GM23338 (cell line): ENCODE measurements around the gene IL24. TPM values are rescaled to one million over a fixed set of nuclear protein-coding genes. Genes with fewer than 3 reads are reported as not detected.

Source experiments
- ATAC-seq: fragments of 200-7000 bp; cut with Tn5 transposase; 3 replicates; pipeline ENCODE4 v1.9.1; 2020
- DNase-seq: peaks from one replicate; pipeline ENCODE4 v3.0.0-alpha.2; 2015; ENCODE audit warnings: low spot score
- H2AFZ ChIP-seq: fragments of 200-600 bp; sonication (generic); 2 replicates; pipeline ENCODE4 v1.8.0; 2016; ENCODE audit warnings: antibody characterized with exemption, mild to moderate bottlenecking, moderate library complexity
- H3F3A ChIP-seq: fragments of 200-600 bp; sonication (generic); replicated peaks from 2 replicates; pipeline ENCODE4 v1.8.0; 2017; ENCODE audit warnings: antibody characterized with exemption, mixed run types, low read depth
- H3K27ac ChIP-seq: fragments of 200-600 bp; sonication (generic); 2 replicates; pipeline ENCODE4 v1.6.1; 2016; ENCODE audit warnings: low read depth
- H3K27me3 ChIP-seq: fragments of 200-600 bp; sonication (generic); 2 replicates; pipeline ENCODE4 v1.8.0; 2016; ENCODE audit warnings: mild to moderate bottlenecking, mixed run types, moderate library complexity; ENCODE audit not compliant: insufficient read depth
- H3K36me3 ChIP-seq: fragments of 200-600 bp; sonication (generic); 2 replicates; pipeline ENCODE4 v1.8.0; 2016; ENCODE audit warnings: mild to moderate bottlenecking; ENCODE audit not compliant: insufficient read depth
- H3K4me1 ChIP-seq: fragments of 200-600 bp; sonication (generic); 2 replicates; pipeline ENCODE4 v1.8.0; 2016; ENCODE audit warnings: mild to moderate bottlenecking, moderate library complexity; ENCODE audit not compliant: insufficient read depth
- H3K4me2 ChIP-seq: fragments of 200-600 bp; sonication (generic); 2 replicates; pipeline ENCODE4 v1.7.1; 2017; ENCODE audit warnings: mixed run types
- H3K4me3 ChIP-seq: fragments of 200-600 bp; sonication (generic); 2 replicates; pipeline ENCODE4 v1.6.1; 2016; ENCODE audit warnings: mixed run types
- H3K79me2 ChIP-seq: fragments of 200-600 bp; sonication (generic); replicated peaks from 2 replicates; pipeline ENCODE4 v1.8.0; 2017; ENCODE audit warnings: mild to moderate bottlenecking; ENCODE audit not compliant: insufficient read depth
- H3K9me2 ChIP-seq: fragments of 200-600 bp; sonication (generic); 2 replicates; pipeline ENCODE4 v1.8.0; 2017; ENCODE audit not compliant: insufficient read depth
- H4K20me1 ChIP-seq: fragments of 200-600 bp; sonication (generic); replicated peaks from 2 replicates; pipeline ENCODE4 v1.8.0; 2017; ENCODE audit warnings: mild to moderate bottlenecking; ENCODE audit not compliant: insufficient read depth
- H3K27ac Mint-ChIP-seq: 2 replicates; pipeline ENCODE4 v1.8.0; 2020; ENCODE audit warnings: inconsistent platforms, mild to moderate bottlenecking, moderate library complexity, mixed read lengths
- H3K27me3 Mint-ChIP-seq: 3 replicates; pipeline ENCODE4 v1.8.0; 2022; ENCODE audit warnings: low read depth, mild to moderate bottlenecking, moderate library complexity, mixed read lengths, inconsistent platforms; ENCODE audit not compliant: insufficient read depth, poor library complexity
- H3K36me3 Mint-ChIP-seq: 3 replicates; pipeline ENCODE4 v1.8.0; 2021; ENCODE audit warnings: low read depth, mild to moderate bottlenecking, inconsistent platforms, moderate library complexity, mixed read lengths
- H3K4me1 Mint-ChIP-seq: 3 replicates; pipeline ENCODE4 v1.8.0; 2020; ENCODE audit warnings: mild to moderate bottlenecking, inconsistent platforms, mixed read lengths
- H3K4me3 Mint-ChIP-seq: 3 replicates; pipeline ENCODE4 v1.8.0; 2021; ENCODE audit warnings: moderate library complexity, mild to moderate bottlenecking, inconsistent platforms, mixed read lengths
- H3K9me3 Mint-ChIP-seq: 3 replicates; pipeline ENCODE4 v1.8.0; 2020; ENCODE audit warnings: moderate library complexity, mild to moderate bottlenecking, inconsistent platforms, mixed read lengths
- CREB1 ChIP-seq: fragments of 250-450 bp; sonication (Bioruptor Pico); IDR thresholded peaks from 2 replicates; pipeline ENCODE4 v1.5.0; 2020; ENCODE audit warnings: low read depth, mild to moderate bottlenecking, moderate library complexity
- CTCF ChIP-seq, 2 experiments: fragments of 200-600 bp in 1 of 2; sonication (generic) in 1 of 2; conservative IDR thresholded peaks; 2 replicates each; pipeline versions ENCODE4 v1.5.1 to v1.6.1; 2016 to 2017; ENCODE audit warnings: antibody characterized with exemption in 2 of 2, low read depth in 2 of 2, mild to moderate bottlenecking in 2 of 2, moderate library complexity in 1 of 2
- ETS1 ChIP-seq: IDR thresholded peaks from 2 replicates; pipeline ENCODE4 v1.6.1; 2016; ENCODE audit warnings: antibody characterized with exemption
- EZH2 ChIP-seq: fragments of 200-600 bp; sonication (generic); IDR thresholded peaks from one replicate; pipeline ENCODE4 v1.8.0; 2017; ENCODE audit warnings: antibody characterized with exemption, mild to moderate bottlenecking, low read depth; ENCODE audit not compliant: unreplicated experiment
- EZH2phosphoT487 ChIP-seq: fragments of 200-600 bp; sonication (generic); IDR thresholded peaks from one replicate; pipeline ENCODE4 v1.8.1; 2018; ENCODE audit warnings: antibody characterized with exemption; ENCODE audit not compliant: unreplicated experiment
- JUNB ChIP-seq: IDR thresholded peaks from one replicate; pipeline ENCODE4 v1.6.1; 2016; ENCODE audit warnings: antibody characterized with exemption; ENCODE audit not compliant: unreplicated experiment
- NANOG ChIP-seq: IDR thresholded peaks from 2 replicates; pipeline ENCODE4 v1.6.1; 2016; ENCODE audit warnings: antibody characterized with exemption, borderline replicate concordance
- POLR2AphosphoS5 ChIP-seq: IDR thresholded peaks from 2 replicates; pipeline ENCODE4 v1.6.1; 2016; ENCODE audit warnings: antibody characterized with exemption, low read depth
- STAT1 ChIP-seq: IDR thresholded peaks from one replicate; pipeline ENCODE4 v1.6.1; 2016; ENCODE audit warnings: antibody characterized with exemption; ENCODE audit not compliant: unreplicated experiment
- ZNF114 ChIP-seq: fragments of 250-450 bp; sonication (Bioruptor Pico); IDR thresholded peaks from 2 replicates; pipeline ENCODE4 v1.5.0; 2020; ENCODE audit warnings: mild to moderate bottlenecking, moderate library complexity
- ZNF331 ChIP-seq: fragments of 250-450 bp; sonication (Bioruptor Pico); IDR thresholded peaks from 2 replicates; pipeline ENCODE4 v1.5.0; 2020; ENCODE audit warnings: low read depth, mild to moderate bottlenecking, moderate library complexity
- ZNF462 ChIP-seq: fragments of 250-450 bp; sonication (Bioruptor Pico); IDR thresholded peaks from 2 replicates; pipeline ENCODE4 v1.5.0; 2020; ENCODE audit warnings: mild to moderate bottlenecking, moderate library complexity
- polyA plus RNA-seq: library from polyadenylated mRNA; unstranded; fragments of >200 nt; fragmentation: Nextera tagmentation; extraction: Ambion mirVana; gene quantifications from 2 replicates; pipeline ENCODE4 v1.2.1, GENCODE V29; 2016
- total RNA-seq: library from RNA; depleted of rRNA; stranded (reverse); fragments of >200 nt; shearing (Covaris generic); gene quantifications from 2 replicates; pipeline ENCODE4 v1.2.3, GENCODE V29; 2014

Gene IL24
- total and polyA plus RNA-seq, 2 experiments from 2014 or later, result not detected

- Mint-ChIP-seq H3K4me3 (no peak overlapping the region), H3K9me3 (no peaks in the 10 kb centered on the region; the same call in 2 of the 3 replicates), H3K4me1 (peaks cover 19% of the 10 kb centered on the region), H3K27me3 (peaks cover 6% of the 10 kb centered on the region), H3K27ac (no peak overlapping the region), H3K36me3 (no peaks in the 10 kb centered on the region)
- Histone ChIP-seq H3K79me2 (no peaks in the 10 kb centered on the region), H3K9me2 (0 out of 2 replicates have a peak, but pooled peaks cover 10% of the 10 kb centered on the region), H4K20me1 (no peaks in the 10 kb centered on the region), H3K4me1 (peaks cover 18% of the 10 kb centered on the region), H3K36me3 (no peaks in the 10 kb centered on the region; the same call in 1 of the 2 replicates), H3K27ac (no peak overlapping the region), H3K4me3 (no peak overlapping the region), H3K4me2 (no peak overlapping the region), H3F3A (no peaks in the 10 kb centered on the region), H2AFZ (no peak overlapping the region), H3K27me3 (no peaks in the 10 kb centered on the region)
- ATAC-seq (no peak), DNase-seq (no peak)
- TF ChIP-seq EZH2 (no peak), ETS1 (no peak), POLR2AphosphoS5 (no peak), ZNF331 (CRISPR knock-in tag) (no peak), STAT1 (no peak), CREB1 (CRISPR knock-in tag) (no peak), ZNF462 (CRISPR knock-in tag) (no peak), NANOG (no peak), JUNB (no peak), EZH2phosphoT487 (no peak), CTCF (conservative IDR thresholded peaks at IDR 0.05; ENCODE audit: low read depth in 2 of 2) (no peak), ZNF114 (CRISPR knock-in tag) (no peak)
Observed at GRCh38 chr1:206891412-206891811, 5.8 kb upstream of the IL24 start.
